Measurements from ENCODE around the gene CTRL.

The CTRL gene

GRCh38 chr16:67965668-67966548 is 34.2 kb upstream of the CTRL start:
- no peak for TF ChIP-seq ZFP30 (CRISPR knock-in tag; IDR thresholded peaks at IDR 0.05)
- 0 out of 2 replicates have a peak, but pooled peaks have one; percentile 38 for TF ChIP-seq ZC3H10 (CRISPR knock-in tag; IDR thresholded peaks at IDR 0.05)
- no peak for ATAC-seq

- no peak for ATAC-seq
- TF ChIP-seq CSDC2 (CRISPR knock-in tag; IDR thresholded peaks at IDR 0.05) (no peak), SNAI2 (CRISPR knock-in tag; IDR thresholded peaks at IDR 0.05) (no peak), ZNF8 (CRISPR knock-in tag; IDR thresholded peaks at IDR 0.05) (no peak), CSRNP3 (CRISPR knock-in tag; IDR thresholded peaks at IDR 0.05) (no peak), PPARA (CRISPR knock-in tag; IDR thresholded peaks at IDR 0.05; ENCODE audit: borderline replicate concordance) (no peak), POU6F1 (CRISPR knock-in tag; IDR thresholded peaks at IDR 0.05; ENCODE audit: borderline replicate concordance, low read depth) (no peak), GLIS3 (CRISPR knock-in tag; IDR thresholded peaks at IDR 0.05) (no peak), BACH2 (CRISPR knock-in tag; IDR thresholded peaks at IDR 0.05; ENCODE audit: borderline replicate concordance) (no peak), ZNF70 (CRISPR knock-in tag; IDR thresholded peaks at IDR 0.05) (no peak)
These were observed 32.9 kb upstream of the CTRL start for GRCh38 chr16:67964477-67965131.

- no peak for ATAC-seq
- no peak for TF ChIP-seq TOX (CRISPR knock-in tag; IDR thresholded peaks at IDR 0.05; ENCODE audit: borderline replicate concordance)
- TF ChIP-seq CSDC2 (CRISPR knock-in tag; IDR thresholded peaks at IDR 0.05), result no peak
- no peak for TF ChIP-seq PPARA (CRISPR knock-in tag; IDR thresholded peaks at IDR 0.05; ENCODE audit: borderline replicate concordance)
- TF ChIP-seq ZFP30 (CRISPR knock-in tag; IDR thresholded peaks at IDR 0.05), result no peak
- no peak for TF ChIP-seq RARB (CRISPR knock-in tag; IDR thresholded peaks at IDR 0.05)
- TF ChIP-seq ARNTL (CRISPR knock-in tag; IDR thresholded peaks at IDR 0.05; ENCODE audit: borderline replicate concordance, low read depth), result no peak
- no peak for TF ChIP-seq ZNF565 (CRISPR knock-in tag; conservative IDR thresholded peaks at IDR 0.05; ENCODE audit: low read depth)
- no peak for TF ChIP-seq ZNF8 (CRISPR knock-in tag; IDR thresholded peaks at IDR 0.05)
- no peak for TF ChIP-seq TSHZ2 (CRISPR knock-in tag; IDR thresholded peaks at IDR 0.05)
- TF ChIP-seq OSR1 (CRISPR knock-in tag; IDR thresholded peaks at IDR 0.05), result no peak
- TF ChIP-seq POU6F1 (CRISPR knock-in tag; IDR thresholded peaks at IDR 0.05; ENCODE audit: borderline replicate concordance, low read depth), result no peak
- TF ChIP-seq ZC3H10 (CRISPR knock-in tag; IDR thresholded peaks at IDR 0.05), result no peak
- TF ChIP-seq SNAI2 (CRISPR knock-in tag; IDR thresholded peaks at IDR 0.05), result no peak
- no peak for TF ChIP-seq PATZ1 (CRISPR knock-in tag; IDR thresholded peaks at IDR 0.05; ENCODE audit: borderline replicate concordance)
- no peak for TF ChIP-seq BACH2 (CRISPR knock-in tag; IDR thresholded peaks at IDR 0.05; ENCODE audit: borderline replicate concordance)
- no peak for TF ChIP-seq ISL1 (CRISPR knock-in tag; IDR thresholded peaks at IDR 0.05)
- no peak for TF ChIP-seq CSRNP3 (CRISPR knock-in tag; IDR thresholded peaks at IDR 0.05)
- no peak for TF ChIP-seq ZNF70 (CRISPR knock-in tag; IDR thresholded peaks at IDR 0.05)
These were observed 32.1 kb upstream of the CTRL start for GRCh38 chr16:67963662-67964321.

Measured in SK-N-SH treated with all-trans-retinoic acid at 6 μM for 48 hours (cell line).